Measurements from ENCODE around the gene TSPAN7.

The TSPAN7 gene

DNA sequence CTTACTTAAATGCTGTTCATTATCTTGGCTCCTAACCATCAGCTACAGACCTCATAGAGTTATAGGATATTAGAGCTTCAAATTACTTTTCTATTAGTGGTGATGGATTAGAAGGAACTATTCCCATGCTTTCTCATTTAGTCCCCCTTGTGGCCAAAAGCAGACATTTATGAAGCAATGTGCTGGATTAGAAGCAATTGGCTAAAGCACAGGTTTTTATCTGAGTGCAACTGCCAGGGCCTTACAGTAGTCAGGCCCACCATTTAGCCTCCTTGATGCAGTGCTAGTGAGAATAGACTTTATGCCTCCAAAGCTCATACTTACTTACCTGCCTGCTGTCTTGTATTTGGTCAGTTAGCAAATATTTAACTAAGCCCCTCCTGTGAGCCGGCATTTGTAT lies 93.0 kb downstream of the TSPAN7 start:
- no peak for DNase-seq (ENCODE audit: extremely low read depth, insufficient read length)
- H3K27me3 ChIP-seq (replicated peaks; ENCODE audit: control insufficient read depth, insufficient read depth, low read length), result no peaks in the 10 kb centered on the region
- TF ChIP-seq, protein P1, sequence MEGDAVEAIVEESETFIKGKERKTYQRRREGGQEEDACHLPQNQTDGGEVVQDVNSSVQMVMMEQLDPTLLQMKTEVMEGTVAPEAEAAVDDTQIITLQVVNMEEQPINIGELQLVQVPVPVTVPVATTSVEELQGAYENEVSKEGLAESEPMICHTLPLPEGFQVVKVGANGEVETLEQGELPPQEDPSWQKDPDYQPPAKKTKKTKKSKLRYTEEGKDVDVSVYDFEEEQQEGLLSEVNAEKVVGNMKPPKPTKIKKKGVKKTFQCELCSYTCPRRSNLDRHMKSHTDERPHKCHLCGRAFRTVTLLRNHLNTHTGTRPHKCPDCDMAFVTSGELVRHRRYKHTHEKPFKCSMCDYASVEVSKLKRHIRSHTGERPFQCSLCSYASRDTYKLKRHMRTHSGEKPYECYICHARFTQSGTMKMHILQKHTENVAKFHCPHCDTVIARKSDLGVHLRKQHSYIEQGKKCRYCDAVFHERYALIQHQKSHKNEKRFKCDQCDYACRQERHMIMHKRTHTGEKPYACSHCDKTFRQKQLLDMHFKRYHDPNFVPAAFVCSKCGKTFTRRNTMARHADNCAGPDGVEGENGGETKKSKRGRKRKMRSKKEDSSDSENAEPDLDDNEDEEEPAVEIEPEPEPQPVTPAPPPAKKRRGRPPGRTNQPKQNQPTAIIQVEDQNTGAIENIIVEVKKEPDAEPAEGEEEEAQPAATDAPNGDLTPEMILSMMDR (IDR thresholded peaks at IDR 0.05; ENCODE audit: insufficient read depth, low read length, poor library complexity, severe bottlenecking), result peak; percentile 48

DNA sequence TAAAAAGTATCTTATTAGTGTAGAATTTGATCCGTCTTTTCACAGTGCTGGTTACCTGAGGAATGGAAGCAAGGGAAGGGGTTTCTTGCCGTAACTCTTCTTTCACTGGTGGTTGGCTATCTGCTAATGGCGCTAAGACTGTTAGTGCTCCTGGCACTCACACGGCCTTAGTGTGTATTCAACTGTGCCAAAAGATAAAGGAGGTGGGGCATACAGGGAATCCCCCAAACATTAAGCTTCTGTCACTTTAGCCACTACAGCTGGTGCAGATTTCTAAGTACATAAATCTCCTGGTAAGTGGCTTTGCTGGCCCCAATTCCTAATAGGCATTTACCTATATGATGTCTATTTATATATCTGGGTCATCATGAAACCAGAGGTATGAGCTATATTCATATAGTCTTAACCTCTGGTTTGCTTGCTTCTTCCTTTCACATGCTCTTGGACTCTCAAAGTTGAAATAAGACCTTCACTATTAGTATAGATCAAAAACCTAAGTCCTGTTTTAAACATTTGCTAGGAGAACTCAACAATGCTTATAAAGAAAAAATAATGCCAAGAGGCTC lies 95.1 kb downstream of the TSPAN7 start:
- Histone ChIP-seq H3K27me3 (replicated peaks; ENCODE audit: control insufficient read depth, insufficient read depth, low read length) (no peaks in the 10 kb centered on the region), H3K36me3 (ENCODE audit: control insufficient read depth, insufficient read depth, low read length) (no peaks in the 10 kb centered on the region), H3K4me3 (replicated peaks; ENCODE audit: low read depth, low read length) (no peak overlapping the region)
- TF ChIP-seq, protein P1 (IDR thresholded peaks at IDR 0.05; ENCODE audit: insufficient read depth, low read length, poor library complexity, severe bottlenecking), result no peak
- peak; percentile 6 for DNase-seq (ENCODE audit: extremely low read depth, insufficient read length)

More for the DNA sequence above, 93.0 kb downstream of the TSPAN7 start:
- Histone ChIP-seq H3K36me3 (ENCODE audit: control insufficient read depth, insufficient read depth, low read length) (no peaks in the 10 kb centered on the region), H3K4me3 (replicated peaks; ENCODE audit: low read depth, low read length) (no peak overlapping the region)

DNA sequence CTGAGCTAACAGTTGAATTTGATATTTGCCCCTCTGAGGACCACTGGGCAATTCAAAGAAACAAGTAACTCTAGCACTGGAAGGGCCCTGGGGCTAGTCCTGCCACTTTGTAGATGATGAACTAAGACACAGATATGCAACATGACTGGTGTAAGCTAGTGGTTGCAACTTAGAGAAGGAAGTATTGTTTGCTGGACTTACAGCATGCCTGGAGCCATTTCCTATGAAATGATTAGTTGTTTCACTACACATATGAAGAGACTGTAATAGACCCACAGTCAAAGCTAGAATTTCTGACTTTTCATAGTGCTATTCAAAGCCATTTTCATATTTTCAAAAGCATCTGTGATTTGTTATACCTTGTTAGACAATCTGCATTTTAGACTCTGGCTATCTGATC lies 96.2 kb downstream of the TSPAN7 start:
- TF ChIP-seq, protein P1 (IDR thresholded peaks at IDR 0.05; ENCODE audit: insufficient read depth, low read length, poor library complexity, severe bottlenecking), result no peak
- peak; percentile 9 for DNase-seq (ENCODE audit: extremely low read depth, insufficient read length)
- Histone ChIP-seq H3K36me3 (ENCODE audit: control insufficient read depth, insufficient read depth, low read length) (no peaks in the 10 kb centered on the region), H3K27me3 (replicated peaks; ENCODE audit: control insufficient read depth, insufficient read depth, low read length) (no peaks in the 10 kb centered on the region), H3K4me3 (replicated peaks; ENCODE audit: low read depth, low read length) (no peak overlapping the region)

DNA sequence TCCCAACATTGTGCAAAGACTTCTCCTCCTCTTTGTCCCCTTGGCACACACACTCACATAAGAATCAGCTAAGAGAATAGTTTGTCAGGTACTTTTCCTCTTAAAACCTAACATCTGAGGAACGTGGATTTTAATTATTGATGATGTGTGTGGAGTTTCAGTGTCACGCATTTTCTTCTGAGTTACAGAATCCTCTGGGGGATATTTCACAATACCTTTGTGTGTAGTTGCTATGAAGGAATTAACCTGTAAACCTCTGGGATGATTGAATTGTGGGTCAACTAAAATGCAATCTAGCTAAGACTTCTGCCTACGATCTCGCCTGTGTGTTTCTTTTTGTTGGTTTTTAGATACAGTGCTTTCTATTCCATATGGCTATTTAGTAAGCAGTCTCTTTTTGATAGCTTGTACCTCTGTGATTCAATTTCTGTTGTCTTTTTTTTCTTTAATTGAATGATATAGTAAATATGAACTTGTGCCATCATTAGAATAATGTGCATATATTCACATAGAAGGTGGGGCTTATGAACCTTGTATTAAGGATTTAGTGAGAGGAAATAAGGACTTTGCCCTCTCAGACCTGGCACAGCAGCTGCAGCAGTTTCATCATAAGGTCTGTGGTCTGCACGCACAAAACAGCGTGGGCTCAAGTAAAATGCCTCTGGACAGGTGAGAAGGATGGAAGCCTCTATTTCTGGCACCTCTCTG lies 99.2 kb downstream of the TSPAN7 start:
- no peak overlapping the region for H3K4me3 ChIP-seq (replicated peaks; ENCODE audit: low read depth, low read length)
- no peaks in the 10 kb centered on the region for H3K36me3 ChIP-seq (ENCODE audit: control insufficient read depth, insufficient read depth, low read length)
- no peak for DNase-seq (ENCODE audit: extremely low read depth, insufficient read length)
- TF ChIP-seq, protein P1 (IDR thresholded peaks at IDR 0.05; ENCODE audit: insufficient read depth, low read length, poor library complexity, severe bottlenecking), result no peak
- H3K27me3 ChIP-seq (replicated peaks; ENCODE audit: control insufficient read depth, insufficient read depth, low read length), result no peaks in the 10 kb centered on the region

DNA sequence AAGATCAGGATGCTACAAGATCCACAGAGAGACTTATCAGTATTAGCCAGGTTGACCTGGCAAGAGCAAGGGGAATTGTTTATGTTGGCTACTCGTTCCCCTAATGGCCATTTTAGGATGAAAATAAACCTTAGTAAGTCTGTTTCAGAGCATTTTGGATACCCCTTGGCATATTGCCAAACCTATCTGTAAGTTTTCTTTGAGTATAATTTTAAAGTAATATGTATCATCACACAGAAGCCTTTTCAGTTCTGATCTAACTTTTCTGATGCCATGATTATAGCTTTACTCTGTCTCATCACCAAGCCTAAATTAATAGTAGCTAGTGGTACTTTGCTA lies 99.7 kb downstream of the TSPAN7 start:
- no peaks in the 10 kb centered on the region for H3K27me3 ChIP-seq (replicated peaks; ENCODE audit: control insufficient read depth, insufficient read depth, low read length)
- TF ChIP-seq, protein P1 (IDR thresholded peaks at IDR 0.05; ENCODE audit: insufficient read depth, low read length, poor library complexity, severe bottlenecking), result no peak
- H3K4me3 ChIP-seq (replicated peaks; ENCODE audit: low read depth, low read length), result no peak overlapping the region
- H3K36me3 ChIP-seq (ENCODE audit: control insufficient read depth, insufficient read depth, low read length), result no peaks in the 10 kb centered on the region
- no peak for DNase-seq (ENCODE audit: extremely low read depth, insufficient read length)

All from GM06990 (cell line).